ENCODE results near the gene BPIFB6. TPM values are rescaled to one million over a fixed set of nuclear protein-coding genes. Genes with fewer than 3 reads are reported as not detected.

BPIFB6 gene
- total RNA-seq, 1 experiment from 2014 or later = not detected

GRCh38 chr20:33020278-33021161 is 10.9 kb upstream of the BPIFB6 start (continued):
- TF ChIP-seq ZNF425 (CRISPR knock-in tag; conservative IDR thresholded peaks at IDR 0.05) = no peak

- Mint-ChIP-seq H3K4me1 (no peaks in the 10 kb centered on the region), H3K4me3 (no peak overlapping the region), H3K9me3 (no peaks in the 10 kb centered on the region), H3K36me3 (no peaks in the 10 kb centered on the region), H3K27ac (no peak overlapping the region), H3K27me3 (ENCODE audit: low read depth) (no peaks in the 10 kb centered on the region)
- no peak for TF ChIP-seq RORB (CRISPR knock-in tag; IDR thresholded peaks at IDR 0.05)
- TF ChIP-seq JAZF1 (CRISPR knock-in tag; IDR thresholded peaks at IDR 0.05) = no peak
- TF ChIP-seq CTCF (IDR thresholded peaks at IDR 0.05) = no peak
- TF ChIP-seq NR2C2 (CRISPR knock-in tag; IDR thresholded peaks at IDR 0.05) = no peak
- no peak for TF ChIP-seq NFE2L1 (CRISPR knock-in tag; IDR thresholded peaks at IDR 0.05)
- no peak for TF ChIP-seq TEAD4 (CRISPR knock-in tag; IDR thresholded peaks at IDR 0.05)
- TF ChIP-seq ZNF671 (CRISPR knock-in tag; IDR thresholded peaks at IDR 0.05) = no peak
- TF ChIP-seq ZNF425 (CRISPR knock-in tag; conservative IDR thresholded peaks at IDR 0.05) = no peak
- no peak for TF ChIP-seq OVOL2 (CRISPR knock-in tag; IDR thresholded peaks at IDR 0.05; ENCODE audit: borderline replicate concordance)
- no peak for TF ChIP-seq FOXK1 (CRISPR knock-in tag; IDR thresholded peaks at IDR 0.05)
- no peak for TF ChIP-seq ATF2 (CRISPR knock-in tag; IDR thresholded peaks at IDR 0.05; ENCODE audit: borderline replicate concordance, low read depth)
- no peak for TF ChIP-seq NFATC4 (CRISPR knock-in tag; IDR thresholded peaks at IDR 0.05)
- no peak for TF ChIP-seq ELF4 (CRISPR knock-in tag; IDR thresholded peaks at IDR 0.05; ENCODE audit: low read depth)
- no peak for TF ChIP-seq FOXP1 (CRISPR knock-in tag; IDR thresholded peaks at IDR 0.05; ENCODE audit: borderline replicate concordance)
- no peak for TF ChIP-seq ZNF138 (CRISPR knock-in tag; conservative IDR thresholded peaks at IDR 0.05)
- TF ChIP-seq MYBL2 (CRISPR knock-in tag; IDR thresholded peaks at IDR 0.05) = no peak
- TF ChIP-seq ZMAT4 (CRISPR knock-in tag; IDR thresholded peaks at IDR 0.05) = no peak
- TF ChIP-seq HMGA2 (CRISPR knock-in tag; IDR thresholded peaks at IDR 0.05) = no peak
- TF ChIP-seq TP53 (CRISPR knock-in tag; IDR thresholded peaks at IDR 0.05) = no peak
- CTCF ChIA-PET = interaction anchor here (0.6 to 1.3 kb wide), 2 partner anchors 17 to 26 kb away, joined by 3 to 4 read pairs; no protein-coding TSS in a partner anchor
- DNase-seq (ENCODE audit: low spot score) = no peak
- no peak for ATAC-seq
- POLR2A ChIA-PET = no interaction called here
Observed at GRCh38 chr20:33021879-33022278, 9.6 kb upstream of the BPIFB6 start.
